ENCODE measurements around the gene FGF23.

Gene FGF23

DNA sequence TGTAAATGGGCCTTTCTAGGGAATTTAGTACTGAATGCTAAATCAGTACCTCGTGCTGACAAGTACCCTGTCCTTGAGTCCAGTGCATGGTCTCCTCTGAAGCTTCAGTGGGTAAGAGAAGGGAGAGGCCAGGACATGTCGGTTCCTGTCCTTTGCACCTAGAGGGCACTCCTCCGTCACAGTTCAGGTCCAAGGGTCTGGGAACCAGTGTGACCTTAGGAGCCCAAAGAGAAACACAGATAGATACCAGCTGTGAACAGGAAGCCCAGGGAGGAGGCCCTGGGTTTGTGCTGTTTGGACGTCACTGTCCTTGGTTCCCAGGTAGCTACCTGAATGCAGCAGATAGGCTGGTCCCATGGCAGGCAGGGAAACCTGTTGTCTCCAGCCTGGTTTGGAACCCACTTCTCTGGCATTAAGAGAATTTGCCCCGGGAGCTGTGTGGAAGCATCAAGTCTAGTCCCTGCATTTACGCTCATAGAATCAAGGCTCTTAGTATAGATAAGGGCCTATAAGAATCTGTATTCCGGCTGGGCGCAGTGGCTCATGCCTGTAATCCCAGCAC, 3.9 kb upstream of the FGF23 start:
- DNase-seq (ENCODE audit: low spot score): no peak

DNA sequence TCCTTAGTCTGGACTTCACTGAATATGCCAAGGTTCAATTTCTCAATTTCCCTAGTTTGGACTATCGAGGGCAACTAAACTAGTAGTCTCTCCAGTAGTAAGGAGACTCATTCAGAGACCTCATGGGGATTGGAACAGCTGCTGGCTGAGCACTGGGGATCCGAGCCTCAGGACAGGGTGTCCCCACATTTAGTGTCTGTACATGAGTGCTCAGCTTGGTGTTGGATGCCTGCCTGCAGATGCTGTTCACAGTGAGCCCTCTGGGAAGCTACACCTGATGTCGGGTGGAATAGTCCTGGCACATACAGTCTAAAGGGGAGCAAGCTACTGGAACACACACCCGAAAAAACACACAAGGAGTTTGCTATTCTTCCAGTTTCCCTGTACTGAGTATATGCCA, 820 bp upstream of the FGF23 start:
- DNase-seq (ENCODE audit: low spot score): no peak

DNA sequence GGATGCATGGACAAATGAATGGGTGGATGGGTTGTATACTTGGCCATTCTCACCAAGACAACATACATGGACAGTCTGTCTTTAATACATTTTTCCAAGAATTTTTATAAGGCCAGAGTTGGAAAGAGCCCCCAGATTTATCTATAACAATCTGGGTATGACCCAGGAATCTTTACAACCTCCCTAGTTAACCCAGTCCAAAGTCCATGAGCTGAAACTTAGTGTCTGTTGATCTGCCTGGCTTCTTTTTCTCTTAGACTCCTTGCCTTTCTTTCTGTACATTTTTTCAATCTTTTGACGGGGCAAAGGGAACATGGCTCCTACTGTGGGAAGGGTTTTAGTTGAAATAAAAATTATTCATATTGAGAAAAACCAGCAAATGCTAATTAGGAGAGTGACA, 740 bp downstream of the FGF23 start:
- DNase-seq (ENCODE audit: low spot score): no peak

- DNase-seq (ENCODE audit: low spot score): no peak
Measured at GRCh38 chr12:4375449-4375848, 4.1 kb downstream of the FGF23 start.

DNA sequence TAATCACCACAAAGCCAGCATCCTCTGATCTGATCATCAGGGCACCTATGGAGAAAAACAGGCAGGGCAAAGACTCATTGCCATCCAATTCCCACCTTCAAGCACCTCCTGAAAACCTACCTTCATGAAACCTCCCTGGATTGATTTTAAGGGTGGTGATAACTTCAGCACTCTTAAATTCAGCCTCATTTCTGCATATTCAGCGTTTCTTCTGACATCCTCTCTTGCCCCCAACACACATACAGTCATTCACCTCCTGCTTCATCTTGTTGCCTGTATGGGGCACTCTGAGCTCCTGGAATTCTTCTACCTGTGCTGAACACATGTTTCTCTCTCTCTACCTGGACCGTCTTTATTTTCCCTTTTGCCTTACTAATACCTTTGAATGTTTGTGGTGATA, 6.9 kb downstream of the FGF23 start:
- DNase-seq (ENCODE audit: low spot score): no peak

DNA sequence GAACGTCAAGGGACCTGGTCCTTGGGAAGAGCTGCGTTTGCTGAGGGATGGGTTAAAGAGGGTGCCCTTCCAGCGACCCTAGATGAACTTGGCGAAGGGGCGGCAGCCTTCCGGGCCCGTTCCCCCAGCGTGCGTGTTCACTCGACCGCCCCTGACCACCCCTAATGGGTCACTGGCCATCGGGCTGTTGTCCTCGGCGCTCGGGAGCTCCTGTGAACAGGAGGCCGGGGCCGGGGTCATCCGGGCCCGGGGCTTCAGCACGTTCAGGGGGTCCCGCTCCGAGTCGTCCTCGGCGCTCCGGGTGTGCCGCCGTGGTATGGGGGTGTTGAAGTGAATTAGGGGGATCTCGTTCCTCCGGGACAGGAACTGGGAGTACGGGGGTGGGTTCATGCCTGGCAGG, 9.2 kb downstream of the FGF23 start:
- DNase-seq (ENCODE audit: low spot score): no peak

- no peak for DNase-seq (ENCODE audit: low spot score)
Measured at GRCh38 chr12:4369548-4369947, 10.0 kb downstream of the FGF23 start.

DNA sequence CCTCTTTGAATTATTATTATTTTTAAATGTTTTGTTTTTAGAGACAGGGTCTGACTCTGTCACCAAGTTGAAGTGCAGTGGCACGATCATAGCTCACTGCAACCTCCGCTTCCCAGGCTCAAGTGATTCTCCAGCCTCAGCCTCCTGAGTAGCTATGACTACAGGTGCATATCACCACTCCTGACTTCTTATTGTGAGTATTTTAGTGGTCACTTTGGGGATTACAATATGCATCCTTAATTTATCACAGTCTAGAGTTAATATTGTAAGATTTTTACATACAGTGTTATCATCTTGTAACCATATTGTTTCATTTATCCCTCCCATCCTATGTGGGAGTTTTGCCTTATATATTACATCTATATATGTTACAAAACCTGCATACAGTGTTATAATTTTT, 13.4 kb downstream of the FGF23 start:
- DNase-seq (ENCODE audit: low spot score): no peak

DNA sequence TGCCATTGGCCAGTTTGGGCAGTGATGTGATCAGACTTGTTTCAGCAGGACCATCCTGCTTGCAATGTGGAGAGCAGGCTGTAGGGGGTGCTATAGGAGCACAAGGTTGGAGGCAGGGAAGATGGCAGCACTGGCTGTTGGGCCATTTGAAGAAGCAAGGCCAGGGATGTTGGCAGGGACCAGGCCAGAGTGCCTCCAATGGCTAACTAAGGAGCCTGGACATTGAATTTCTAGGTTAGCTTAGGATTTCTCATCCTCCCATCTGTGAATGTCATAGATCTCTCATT, 23.5 kb downstream of the FGF23 start:
- DNase-seq (ENCODE audit: low spot score): no peak

DNA sequence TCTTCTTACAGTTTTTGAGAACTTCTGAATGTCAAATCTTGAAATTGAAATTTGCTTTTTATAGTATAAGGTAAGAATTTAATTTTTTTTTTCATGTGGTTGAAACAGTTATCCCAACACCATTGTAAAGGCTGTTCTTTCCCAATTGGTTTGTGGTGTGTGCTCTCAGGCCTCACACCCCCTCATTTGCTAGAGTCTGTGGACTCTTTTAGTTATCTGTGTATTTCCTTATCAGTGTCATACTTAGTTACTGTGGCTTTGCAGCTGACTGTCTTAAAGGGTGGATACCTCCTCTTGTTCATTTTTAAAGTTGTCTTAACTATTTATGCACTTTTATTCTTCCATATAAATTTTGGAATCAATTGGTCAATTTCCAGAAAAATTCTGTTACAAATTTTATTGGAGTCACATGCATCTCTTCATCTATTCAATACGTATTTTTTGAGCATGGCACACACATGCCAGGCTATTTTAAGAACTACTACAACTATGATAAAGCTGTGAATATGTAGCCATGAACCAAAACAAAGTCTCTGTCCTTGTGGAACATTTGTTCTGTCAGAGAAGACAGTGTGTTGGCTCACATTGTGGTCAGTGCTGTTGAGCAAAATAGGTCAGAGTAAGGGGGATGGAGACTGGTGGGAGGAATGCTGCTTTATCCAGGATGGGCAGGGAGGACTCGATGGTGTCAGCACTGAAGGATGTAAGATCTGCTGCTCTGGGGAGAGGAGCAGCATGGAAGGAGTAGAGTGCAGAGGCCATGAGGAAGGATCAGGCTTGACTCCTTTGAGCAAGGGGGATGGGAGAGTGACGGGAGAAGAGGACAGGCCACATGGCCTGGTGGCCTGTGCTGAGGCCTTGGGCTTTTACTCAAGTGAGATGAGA, 24.1 kb downstream of the FGF23 start:
- no peak for DNase-seq (ENCODE audit: low spot score)

GRCh38 chr12:4353785-4354208, 25.7 kb downstream of the FGF23 start:
- DNase-seq (ENCODE audit: low spot score): no peak

DNA sequence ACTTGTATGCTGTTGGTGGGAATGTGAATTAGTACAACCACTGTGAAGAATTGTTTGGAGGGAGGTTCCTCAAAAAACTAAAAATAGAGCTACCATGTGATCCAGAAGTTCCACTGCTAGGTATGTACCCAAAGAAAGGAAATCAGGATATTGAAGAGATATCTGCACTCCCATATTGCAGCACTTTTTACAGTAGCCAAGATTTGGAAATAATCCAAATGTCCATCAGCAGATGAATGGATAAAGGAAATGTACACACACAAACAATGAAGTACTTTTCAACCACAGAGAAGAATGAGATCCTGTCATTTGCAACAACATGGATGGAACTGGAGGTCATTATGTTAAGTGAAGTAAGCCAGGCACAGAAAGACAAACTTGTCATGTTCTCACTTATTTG, 32.6 kb downstream of the FGF23 start:
- no peak for DNase-seq (ENCODE audit: low spot score)

DNA sequence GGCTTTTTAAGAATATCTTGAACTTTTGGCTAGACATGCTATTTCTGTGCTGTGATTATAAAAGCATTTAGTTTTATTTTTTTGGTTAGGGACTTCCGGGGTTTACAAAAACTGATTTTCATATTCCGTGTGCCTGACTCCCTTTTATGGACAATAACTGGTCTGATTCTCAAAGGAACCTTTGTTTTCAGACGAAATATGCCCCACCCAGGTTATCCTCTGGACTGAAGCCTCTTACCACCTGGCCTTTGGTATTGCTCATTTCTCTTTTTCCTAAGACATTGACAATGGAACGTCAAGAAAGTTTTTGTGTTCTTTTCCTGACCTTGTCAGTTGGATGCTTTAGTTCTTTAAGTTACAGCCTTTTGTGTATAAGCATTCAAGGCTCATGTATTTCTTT, 47.7 kb downstream of the FGF23 start:
- no peak for DNase-seq (ENCODE audit: low spot score)

DNA sequence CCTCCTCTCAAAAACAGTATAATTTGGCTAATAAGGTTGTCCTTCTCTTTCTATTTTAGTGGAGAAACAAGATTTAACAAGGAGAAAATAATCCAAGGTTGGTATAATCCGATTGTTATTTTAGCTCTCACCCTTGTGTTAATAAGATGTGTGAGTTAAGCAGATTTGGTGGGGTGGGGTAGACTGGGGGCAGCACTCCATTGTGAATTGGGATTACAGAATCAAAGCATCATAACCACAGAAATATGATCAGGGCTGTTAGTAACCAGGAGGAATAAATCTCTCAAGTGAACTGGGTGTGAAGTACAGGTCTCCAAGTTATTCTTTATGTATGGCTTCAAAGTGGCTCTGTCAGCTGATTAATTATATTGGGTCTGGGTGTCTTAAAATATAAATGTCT, 48.3 kb downstream of the FGF23 start:
- DNase-seq (ENCODE audit: low spot score): no peak

DNA sequence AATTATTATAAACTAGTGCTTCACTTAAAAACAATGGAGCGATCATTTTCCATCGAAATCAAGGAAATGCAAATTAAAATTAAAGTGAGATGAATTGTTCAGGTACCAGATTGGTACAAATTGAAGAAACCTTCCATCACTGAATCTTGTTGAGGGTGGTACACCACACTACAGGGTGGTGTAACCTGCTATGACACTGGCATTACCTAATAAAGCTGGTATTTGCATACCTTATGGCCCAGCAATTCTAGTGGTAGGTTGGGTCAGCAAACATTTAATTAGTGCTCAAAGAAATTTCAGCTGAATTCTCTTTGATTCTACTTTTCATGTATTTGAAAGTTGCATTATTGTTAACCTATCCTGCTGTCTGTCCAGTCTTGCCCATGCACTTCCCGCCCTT, 49.3 kb downstream of the FGF23 start:
- no peak for DNase-seq (ENCODE audit: low spot score)

DNA sequence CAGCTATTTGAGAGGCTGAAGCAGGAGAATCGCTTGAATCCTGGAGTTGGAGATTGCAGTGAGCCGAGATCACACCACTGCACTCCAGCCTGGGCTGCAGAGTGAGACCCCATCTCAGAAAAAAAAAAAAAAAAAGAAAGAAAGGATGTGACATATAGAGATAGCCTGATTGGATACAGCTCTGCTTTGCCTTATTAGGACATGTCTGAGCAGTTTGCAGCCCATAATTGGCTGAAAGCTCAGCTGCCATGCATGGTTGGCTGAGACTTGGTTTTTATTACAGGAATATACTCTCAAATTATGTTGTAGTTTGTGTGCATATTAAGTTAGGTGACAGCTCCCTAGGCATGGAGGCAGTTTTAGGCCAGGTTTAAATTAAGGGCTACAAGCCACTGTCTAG, 52.2 kb downstream of the FGF23 start:
- no peak for DNase-seq (ENCODE audit: low spot score)

GRCh38 chr12:4325966-4326365, 53.5 kb downstream of the FGF23 start:
- no peak for DNase-seq (ENCODE audit: low spot score)

DNA sequence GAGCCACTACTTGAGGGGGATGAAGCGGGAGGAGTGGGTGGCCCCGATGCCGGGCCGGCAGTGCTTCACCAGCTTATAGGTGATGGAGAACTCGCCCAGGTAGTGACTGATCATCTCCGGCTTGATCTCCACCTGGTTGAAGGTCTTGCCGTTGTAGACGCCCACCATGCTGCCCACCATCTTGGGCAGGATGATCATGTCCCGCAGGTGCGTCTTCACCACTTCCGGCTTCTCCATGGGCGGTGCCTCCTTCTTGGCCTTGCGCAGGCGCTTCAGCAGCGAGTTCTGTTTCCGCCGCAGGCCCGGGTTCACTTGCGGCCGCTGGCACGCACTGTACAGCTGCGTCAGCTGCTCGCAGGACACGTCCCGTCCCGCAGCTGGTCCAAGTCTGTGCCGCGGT, 55.1 kb downstream of the FGF23 start:
- DNase-seq (ENCODE audit: low spot score): no peak

- DNase-seq (ENCODE audit: low spot score): no peak
Measured at GRCh38 chr12:4323396-4323795, 56.1 kb downstream of the FGF23 start.

- DNase-seq (ENCODE audit: low spot score): no peak
Measured at GRCh38 chr12:4322726-4323125, 56.8 kb downstream of the FGF23 start.

- DNase-seq (ENCODE audit: low spot score): peak; percentile 100
Measured at GRCh38 chr12:4320853-4321701, 58.4 kb downstream of the FGF23 start, which contains the start of gene TIGAR. Gene TIGAR, plus strand, starts transcription at chr12:4321213. Its CDS starts 59 bp downstream, at chr12:4321272.

- DNase-seq (ENCODE audit: low spot score): no peak
Measured at GRCh38 chr12:4320497-4320852, 59.0 kb downstream of the FGF23 start.

Measured in AG20443 (cell line).